Omental fat pad (tissue), 4 donors: ENCODE results near the gene GIT2. TPM values are rescaled to one million over a fixed set of nuclear protein-coding genes. Genes with fewer than 3 reads are reported as not detected.
"Not testable (repeated sequence)": the region's sequence is repeated elsewhere in the genome, so short reads cannot be mapped to it uniquely, and the experiment has no call there.

Experiments used
- ATAC-seq: fragments of 150-250 bp; one replicate; pipeline ENCODE4 v1.9.1; 2016; ENCODE audit warnings: mild to moderate bottlenecking, moderate library complexity; ENCODE audit not compliant: low FRiP score
- DNase-seq: peaks from one replicate; pipeline ENCODE4 v3.0.0-alpha.2; 2019; ENCODE audit warnings: low spot score
- total RNA-seq, 4 donors: library from RNA; depleted of rRNA; stranded (reverse); fragments of >200 nt; gene quantifications; one replicate each; pipeline ENCODE4 v1.1.0, GENCODE V29; 2016
- TF ChIP-seq, protein P1 (sequence below), 3 donors: fragments of 450-650 bp; IDR thresholded peaks; one replicate each; pipeline ENCODE4 v1.5.1; 2016 to 2017; ENCODE audit warnings: antibody characterized with exemption in 3 of 3, mild to moderate bottlenecking in 3 of 3, moderate library complexity in 2 of 3

The GIT2 gene
- total RNA-seq, 4 donors from 2014 or later: 28.7 to 77.2 (median 47.0) TPM

DNA sequence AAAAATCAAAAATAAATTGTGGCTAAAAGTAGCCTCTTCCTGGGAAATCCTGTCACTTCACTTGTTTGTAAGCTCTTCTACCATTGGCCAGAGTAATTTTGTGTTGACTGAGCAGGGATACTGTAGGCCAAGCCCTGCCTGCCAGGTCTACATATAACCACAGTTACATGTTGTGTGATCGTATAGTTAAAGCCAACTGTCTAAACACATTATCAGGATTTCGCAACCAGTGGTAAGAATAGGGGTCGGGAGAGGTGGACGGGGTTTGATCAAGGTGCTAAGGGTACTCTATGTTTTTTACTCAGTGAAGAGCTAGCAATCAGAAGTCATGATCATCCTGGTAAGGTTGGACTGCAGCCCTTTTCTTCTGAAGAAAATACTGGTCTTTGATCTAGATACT lies 16.5 kb upstream of the GIT2 start:
- TF ChIP-seq, protein P1, sequence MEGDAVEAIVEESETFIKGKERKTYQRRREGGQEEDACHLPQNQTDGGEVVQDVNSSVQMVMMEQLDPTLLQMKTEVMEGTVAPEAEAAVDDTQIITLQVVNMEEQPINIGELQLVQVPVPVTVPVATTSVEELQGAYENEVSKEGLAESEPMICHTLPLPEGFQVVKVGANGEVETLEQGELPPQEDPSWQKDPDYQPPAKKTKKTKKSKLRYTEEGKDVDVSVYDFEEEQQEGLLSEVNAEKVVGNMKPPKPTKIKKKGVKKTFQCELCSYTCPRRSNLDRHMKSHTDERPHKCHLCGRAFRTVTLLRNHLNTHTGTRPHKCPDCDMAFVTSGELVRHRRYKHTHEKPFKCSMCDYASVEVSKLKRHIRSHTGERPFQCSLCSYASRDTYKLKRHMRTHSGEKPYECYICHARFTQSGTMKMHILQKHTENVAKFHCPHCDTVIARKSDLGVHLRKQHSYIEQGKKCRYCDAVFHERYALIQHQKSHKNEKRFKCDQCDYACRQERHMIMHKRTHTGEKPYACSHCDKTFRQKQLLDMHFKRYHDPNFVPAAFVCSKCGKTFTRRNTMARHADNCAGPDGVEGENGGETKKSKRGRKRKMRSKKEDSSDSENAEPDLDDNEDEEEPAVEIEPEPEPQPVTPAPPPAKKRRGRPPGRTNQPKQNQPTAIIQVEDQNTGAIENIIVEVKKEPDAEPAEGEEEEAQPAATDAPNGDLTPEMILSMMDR (IDR thresholded peaks at IDR 0.05): no peak
- DNase-seq (no peak), ATAC-seq (no peak)

GRCh38 chr12:110012137-110012536 lies 16.0 kb upstream of the GIT2 start:
- DNase-seq: no peak
- ATAC-seq: no peak
- TF ChIP-seq, protein P1 (IDR thresholded peaks at IDR 0.05): no peak

DNA sequence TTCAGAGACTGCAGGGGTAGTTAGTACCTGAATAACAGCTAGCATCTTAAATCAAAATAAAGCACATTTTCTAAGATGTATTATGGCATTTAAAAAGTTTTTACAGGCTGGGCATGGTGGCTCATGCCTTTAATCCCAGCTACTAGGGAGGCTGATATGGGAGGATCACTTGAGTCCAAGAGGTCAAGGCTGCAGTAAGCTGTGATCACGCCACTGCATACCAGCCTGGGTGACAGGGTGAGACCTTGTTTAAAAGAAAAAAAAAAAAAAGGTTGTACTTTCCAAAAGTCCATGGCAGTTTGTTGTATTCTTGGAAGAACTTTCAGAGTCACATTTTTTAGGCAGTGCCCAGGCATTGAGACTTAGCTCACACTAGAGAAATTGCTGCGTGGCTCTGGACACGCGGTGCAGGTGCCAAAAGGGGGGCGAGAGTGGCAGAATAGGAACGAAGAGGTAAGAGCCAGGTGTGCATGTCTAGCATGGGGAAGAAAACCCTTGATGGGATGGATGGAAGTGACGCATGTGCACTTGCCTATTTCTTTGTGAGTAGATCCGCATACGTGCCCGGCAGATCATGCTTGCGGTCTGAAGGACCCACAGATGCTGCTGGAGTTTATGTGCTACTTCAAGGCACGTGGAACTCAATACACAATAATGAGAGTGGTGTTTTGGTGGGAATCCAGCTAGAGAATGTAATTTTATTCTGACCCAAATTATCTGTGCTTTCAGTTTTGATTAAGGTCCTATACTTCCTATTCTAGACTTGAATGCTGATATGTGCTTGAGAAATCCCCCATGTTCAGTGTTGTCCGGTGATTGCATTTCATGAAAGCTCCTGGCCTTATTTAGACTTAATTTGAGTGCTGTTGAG lies 14.9 kb upstream of the GIT2 start:
- TF ChIP-seq, protein P1 (IDR thresholded peaks at IDR 0.05): no peak
- no peak for ATAC-seq
- DNase-seq: no peak

- ATAC-seq, DNase-seq: not testable (repeated sequence)
Measured at GRCh38 chr12:110008681-110009398, 12.7 kb upstream of the GIT2 start.

- ATAC-seq (no peak), DNase-seq (no peak)
- TF ChIP-seq, protein P1 (IDR thresholded peaks at IDR 0.05): no peak
Measured at GRCh38 chr12:110007881-110008280, 11.7 kb upstream of the GIT2 start.

- ATAC-seq: no peak
- TF ChIP-seq, protein P1 (IDR thresholded peaks at IDR 0.05): no peak
- no peak for DNase-seq
Measured at GRCh38 chr12:110006115-110006514, 9.9 kb upstream of the GIT2 start.

- TF ChIP-seq, protein P1 (IDR thresholded peaks at IDR 0.05): no peak
Measured at GRCh38 chr12:110005319-110005973, 9.3 kb upstream of the GIT2 start.

More at GRCh38 chr12:110005319-110005973, 9.3 kb upstream of the GIT2 start:
- ATAC-seq: no peak
- DNase-seq: no peak
